Left renal pelvis (tissue), 4 donors: ENCODE data around the gene INPP5J. TPM values are rescaled to one million over a fixed set of nuclear protein-coding genes. Genes with fewer than 3 reads are reported as not detected.
"Not testable (repeated sequence)": the region's sequence is repeated elsewhere in the genome, so short reads cannot be mapped to it uniquely, and the experiment has no call there.

ENCODE experiments used
- DNase-seq, 4 donors: peaks; one replicate each; pipeline ENCODE4 v3.0.0-alpha.2; 2013; ENCODE audit warnings: low read depth in 4 of 4, low spot score in 3 of 4
- polyA plus RNA-seq, 4 donors: library from polyadenylated mRNA; unstranded; fragments of 120-200 nt; gene quantifications; one replicate each; pipeline ENCODE4 v1.2.1, GENCODE V29; 2013; ENCODE audit not compliant: insufficient read length in 4 of 4

INPP5J gene
- polyA plus RNA-seq, 4 donors = 1.9 to 6.6 (median 4.7) TPM

DNA sequence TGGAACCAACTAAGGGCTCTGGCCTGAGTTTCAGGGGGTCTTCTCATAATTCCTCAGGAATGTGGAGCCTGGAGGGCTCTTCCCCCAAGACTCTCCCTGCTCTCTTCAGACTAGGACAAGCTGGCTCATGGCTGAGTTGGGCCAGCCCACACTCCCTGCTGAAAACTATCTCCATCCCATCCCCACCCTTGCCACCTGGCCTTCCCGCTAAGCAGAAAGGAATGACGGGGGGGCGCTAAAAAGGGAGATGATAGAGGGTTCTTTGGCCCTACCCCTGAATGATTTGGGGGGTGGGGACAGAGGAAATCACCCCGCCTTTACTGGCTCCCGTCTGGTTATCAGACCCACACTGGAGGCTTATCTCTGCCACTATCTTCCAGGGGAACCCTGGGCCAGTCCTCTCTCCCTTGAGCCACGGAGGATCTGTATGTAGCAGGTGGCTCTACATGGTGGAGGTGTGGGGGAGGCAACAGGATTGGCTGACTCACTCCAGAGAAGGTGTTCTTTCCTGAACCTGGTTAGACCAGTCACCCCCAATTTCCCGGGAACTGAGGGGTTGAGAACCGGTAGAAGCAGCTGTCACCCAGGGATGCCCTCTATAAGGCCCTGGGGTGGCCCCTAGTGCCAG lies 35.9 kb upstream of the INPP5J start:
- DNase-seq = no peak

DNA sequence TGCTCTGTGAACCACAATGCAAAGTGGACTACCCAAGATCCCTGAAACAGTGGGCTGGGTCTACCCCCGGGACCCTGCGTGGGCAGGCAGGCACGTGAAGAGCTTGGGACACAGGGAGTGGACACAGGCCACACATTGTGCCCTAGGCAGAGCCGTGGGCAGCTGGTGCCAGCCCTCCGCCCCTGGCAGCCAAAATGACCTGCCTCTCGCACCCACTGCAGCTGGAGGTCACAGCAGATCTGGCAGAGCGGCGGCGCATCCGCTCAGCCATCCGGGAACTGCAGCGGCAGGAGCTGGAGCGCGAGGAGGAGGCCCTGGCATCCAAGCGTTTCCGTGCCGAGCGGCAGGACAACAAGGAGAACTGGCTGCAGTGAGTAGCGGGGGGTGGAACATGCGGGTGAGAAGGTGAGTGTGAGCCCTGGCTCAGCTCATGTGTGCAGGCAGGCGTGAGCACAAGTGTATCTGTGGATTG lies 35.0 kb upstream of the INPP5J start:
- no peak for DNase-seq

DNA sequence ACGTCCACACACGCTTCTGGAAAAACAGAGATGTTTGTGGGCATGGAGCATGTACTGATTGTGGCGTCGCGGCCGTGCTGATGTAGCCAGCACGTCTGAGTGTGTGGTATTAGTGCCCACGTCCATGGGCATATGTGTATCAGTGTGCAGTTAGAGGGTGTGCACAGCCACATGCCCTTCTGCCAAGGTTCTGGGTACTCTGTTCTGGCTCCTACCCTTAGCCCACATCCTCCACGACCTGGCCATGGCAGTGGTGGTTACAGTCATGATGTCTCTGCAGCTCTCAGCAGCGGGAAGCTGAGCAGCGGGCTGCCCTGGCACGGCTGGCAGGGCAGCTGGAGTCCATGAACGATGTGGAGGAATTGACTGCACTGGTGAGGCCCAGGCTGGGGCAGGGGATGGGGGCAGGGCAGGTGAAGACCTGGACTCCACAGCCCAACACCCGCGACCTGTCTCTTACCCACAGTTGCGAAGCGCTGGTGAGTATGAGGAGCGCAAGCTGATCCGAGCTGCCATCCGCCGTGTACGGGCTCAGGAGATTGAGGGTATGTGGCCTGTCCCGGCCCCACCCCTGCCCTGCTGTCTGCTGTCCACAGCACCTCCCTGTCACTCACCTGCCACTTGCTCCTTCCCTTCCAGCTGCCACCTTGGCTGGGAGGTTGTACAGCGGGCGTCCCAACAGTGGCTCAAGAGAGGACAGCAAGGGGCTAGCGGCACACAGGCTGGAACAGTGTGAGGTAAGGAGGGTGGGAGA lies 34.4 kb upstream of the INPP5J start:
- no peak for DNase-seq

DNA sequence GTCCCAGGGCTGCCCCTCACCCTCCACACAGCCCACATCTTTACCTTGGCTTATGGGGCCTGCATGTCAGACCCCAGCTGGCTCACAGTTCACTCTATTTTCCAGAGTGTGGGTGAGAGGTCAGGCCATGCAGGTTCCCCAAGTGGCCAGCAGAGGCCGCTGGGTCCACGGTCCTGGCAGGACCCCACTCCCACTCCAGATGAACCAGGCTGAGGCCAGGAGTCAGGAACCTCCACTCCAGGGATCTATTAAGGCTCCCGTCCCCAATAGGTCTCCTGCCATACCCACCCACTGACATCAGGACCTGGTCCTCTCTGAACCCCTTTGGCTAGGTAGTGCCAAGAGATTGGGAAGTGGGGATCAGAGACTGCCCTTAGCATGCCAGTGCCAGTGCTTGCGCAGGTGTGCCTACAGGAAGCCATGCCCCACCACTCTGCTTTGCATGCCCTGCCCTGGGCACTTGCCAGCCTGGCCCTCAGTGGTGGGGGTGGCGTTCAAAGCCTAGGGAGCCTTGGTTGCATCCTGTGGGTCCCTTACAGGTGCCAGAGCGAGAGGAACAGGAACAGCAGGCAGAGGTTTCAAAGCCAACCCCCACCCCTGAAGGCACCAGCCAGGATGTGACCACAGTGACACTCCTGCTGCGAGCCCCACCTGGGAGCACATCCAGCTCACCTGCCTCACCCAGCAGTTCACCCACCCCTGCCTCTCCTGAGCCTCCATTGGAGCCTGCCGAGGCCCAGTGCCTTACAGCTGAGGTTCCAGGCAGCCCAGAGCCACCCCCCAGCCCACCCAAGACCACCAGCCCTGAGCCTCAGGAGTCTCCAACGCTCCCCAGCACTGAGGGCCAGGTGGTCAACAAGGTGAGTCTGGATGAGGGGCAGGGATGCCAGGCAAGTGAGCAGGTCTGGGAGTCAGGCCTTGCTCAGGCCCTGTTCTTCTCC lies 33.3 kb upstream of the INPP5J start:
- DNase-seq = no peak

DNA sequence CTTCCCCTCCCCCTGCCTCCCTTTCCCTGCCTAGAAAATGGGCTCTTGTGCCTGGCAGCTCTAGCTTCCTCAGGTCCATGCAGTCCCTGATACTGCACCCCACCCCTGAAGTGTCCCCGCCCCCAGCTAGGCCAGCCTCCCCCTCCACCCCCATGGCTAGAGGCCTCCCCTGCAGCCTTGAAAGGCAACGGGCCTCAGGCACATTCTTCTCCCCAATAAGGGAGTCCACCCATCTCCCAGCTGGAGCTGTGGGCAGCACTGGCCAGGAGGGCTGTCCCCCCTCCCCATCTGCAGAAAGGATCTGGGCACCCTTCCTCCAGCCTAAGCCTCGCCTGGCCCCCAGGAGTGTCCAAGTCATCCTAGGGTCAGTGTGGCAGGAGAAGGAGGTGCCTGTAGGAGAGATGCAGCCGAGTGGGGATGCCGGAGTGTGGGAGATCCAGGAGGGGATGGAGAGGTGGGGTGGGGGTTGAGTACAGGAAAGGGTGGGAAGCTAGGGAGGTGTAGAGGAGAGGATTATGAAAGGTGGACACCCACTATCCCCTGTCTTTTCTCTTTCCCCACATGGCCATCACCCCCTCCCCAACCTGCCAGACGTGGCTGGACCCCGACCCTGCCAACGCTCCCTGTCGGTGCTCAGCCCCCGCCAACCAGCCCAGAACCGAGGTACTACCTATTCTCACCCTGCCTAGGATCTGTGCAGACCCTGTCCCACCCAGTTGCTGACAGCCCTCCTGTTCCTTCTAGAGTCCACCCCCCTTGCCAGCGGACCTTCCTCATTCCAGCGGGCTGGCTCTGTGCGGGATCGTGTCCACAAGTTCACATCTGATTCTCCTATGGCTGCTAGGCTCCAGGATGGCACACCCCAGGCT lies 32.3 kb upstream of the INPP5J start:
- no peak for DNase-seq

DNA sequence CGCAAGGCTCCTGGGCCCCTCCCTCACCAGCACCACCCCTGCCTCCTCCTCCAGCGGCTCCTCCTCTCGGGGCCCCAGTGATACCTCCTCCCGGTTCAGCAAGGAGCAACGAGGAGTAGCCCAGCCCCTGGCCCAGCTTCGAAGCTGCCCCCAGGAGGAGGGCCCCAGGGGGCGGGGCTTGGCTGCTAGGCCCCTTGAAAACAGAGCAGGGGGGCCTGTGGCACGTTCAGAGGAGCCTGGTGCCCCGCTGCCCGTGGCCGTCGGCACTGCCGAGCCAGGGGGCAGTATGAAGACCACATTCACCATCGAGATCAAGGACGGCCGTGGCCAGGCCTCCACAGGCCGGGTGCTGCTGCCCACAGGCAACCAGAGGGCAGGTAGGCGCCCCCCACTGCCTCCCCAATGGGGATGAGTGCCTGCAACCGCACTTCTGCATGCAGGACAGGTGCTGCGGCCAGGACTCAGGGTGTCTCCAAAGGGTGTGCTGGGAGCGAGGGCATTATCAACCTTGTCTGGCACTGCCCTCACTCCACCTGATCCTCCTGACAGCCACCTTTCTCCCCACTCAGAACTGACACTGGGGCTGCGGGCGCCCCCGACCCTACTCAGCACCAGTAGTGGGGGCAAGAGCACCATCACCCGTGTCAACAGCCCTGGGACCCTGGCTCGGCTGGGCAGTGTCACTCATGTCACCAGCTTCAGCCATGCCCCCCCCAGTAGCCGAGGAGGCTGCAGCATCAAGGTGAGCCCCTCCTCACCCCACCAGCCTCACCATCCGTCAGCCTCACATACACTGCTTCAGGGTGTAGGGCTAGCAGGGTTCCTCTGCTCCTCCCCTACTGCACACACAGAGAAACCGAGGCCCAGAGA lies 31.4 kb upstream of the INPP5J start:
- no peak for DNase-seq

DNA sequence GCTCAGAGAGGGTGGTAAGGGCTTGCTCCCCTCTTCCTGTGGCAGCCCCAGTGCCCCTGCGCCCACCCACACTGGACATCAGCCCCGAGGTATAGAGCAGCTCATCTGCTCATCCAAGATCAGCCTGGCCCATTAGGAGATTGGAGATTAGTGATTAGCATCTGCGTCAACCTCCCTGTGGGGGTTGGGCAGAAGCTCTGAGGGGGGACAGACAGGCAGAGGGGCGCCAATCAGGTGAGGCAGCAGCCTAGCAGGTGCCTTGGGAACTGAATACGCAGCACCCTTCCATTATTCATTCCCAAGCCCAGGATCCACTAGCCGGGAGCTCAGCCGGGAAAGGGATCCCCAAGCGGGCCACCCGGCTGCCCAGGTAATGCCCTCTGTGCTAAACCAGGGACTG lies 30.6 kb upstream of the INPP5J start:
- no peak for DNase-seq

DNA sequence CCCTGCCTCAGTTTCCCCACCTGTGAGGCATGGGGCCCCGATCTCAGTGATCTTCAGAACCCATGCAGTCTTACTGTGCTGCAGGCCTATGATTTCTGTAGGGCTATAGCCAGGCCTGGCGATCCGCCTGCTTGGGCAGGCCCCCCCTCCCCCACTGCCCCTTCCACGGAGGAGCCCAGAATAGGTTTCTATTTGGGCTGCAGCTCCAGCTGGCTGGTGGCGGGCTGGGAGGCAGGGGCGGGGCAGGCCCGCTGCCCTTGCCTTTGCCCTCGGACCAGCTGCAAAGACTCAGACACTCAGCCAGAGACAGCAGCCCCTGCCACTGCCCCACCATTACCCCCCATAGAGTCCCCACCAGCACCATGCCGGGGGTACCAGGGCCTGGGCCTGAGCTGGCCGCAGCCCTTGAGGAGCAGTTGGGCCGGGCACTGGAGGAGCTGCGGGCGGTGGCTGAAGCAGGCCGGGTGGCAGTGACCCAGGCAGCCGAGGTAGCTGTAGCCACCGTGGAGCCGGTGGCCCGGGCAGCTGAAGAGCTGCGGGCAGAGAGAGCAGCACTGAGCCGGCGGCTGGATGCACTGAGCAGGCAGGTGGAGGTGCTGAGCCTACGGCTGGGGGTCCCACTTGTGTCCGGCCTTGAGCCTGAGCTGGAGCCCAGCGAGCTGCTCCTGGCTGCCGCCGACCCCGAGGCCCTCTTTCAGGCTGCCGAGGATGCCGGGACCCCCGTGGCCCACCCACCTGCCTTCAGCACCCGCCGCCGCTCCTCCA lies 29.5 kb upstream of the INPP5J start:
- no peak for DNase-seq

DNA sequence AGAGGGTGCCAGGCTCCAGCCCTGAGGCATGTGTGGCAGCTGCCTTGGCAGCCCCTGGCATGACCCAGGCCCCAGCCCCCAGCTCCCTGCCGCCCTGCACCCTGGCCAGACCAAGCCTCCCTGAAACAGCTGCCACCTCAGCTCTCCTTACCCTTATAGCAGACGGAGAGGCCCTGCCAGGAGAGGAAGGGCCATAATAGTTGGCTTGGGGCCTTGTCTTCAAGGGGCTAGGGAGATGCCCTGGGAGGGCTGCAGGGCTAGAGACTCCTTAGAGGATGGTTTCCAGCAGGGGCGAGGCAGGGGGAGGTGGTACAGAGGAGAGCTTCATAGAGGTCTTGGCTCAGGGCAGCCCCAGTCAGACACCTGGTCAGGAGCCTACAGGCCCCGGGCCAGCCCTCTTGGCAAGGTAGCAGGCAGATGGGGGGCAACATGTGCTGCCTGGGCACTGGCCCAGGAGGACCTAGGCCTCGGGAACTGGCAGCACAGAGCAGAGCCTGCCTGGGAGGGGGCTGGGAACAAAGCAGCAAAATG lies 28.7 kb upstream of the INPP5J start:
- no peak for DNase-seq

DNA sequence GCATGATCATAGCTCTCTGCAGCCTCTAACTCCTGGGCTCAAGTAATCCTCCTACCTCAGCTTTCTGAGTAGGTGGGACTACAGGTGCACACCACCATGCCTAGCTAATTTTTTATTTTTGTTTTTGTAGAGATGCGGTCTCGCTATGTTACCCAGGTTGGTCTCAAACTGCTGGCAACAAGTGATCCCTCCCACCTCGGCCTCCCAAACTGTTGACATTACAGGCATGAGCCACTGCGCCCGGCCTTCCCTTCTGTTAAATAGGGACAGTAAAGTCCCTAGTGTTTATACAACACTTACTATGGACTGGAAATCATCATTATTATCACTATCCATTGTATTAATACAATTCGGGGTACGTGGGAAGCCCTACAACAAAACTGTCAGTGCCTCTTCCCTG lies 28.0 kb upstream of the INPP5J start:
- no peak for DNase-seq

DNA sequence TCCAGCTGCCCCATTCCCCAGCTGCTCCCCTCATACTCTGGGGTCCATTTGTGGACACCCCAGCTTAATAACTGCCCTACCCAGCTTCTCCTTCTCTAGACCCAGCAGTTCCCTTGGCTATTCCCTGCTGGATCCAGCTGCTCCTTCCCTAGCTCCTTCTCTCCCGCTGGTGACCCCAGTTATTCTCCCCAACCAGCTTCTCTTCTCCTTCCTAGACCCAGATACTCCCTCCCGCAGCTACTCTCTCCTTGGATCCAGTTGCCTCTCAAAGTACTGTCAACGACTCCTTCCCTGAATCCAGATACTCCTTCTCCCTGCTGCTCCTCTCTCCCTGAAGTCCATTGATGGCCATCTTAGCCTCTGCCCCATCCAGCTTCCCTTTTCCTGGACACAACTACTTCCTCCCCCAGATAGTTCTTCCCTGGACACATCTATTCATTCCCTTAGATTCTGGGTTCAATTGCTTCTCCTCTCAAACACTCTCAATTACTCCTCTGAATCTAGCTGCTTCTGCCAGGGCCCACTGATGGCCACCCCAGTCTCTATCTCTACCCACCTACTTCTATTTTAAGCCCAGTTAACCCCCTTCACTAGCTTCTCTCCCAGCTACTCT lies 27.0 kb upstream of the INPP5J start:
- DNase-seq = no peak

DNA sequence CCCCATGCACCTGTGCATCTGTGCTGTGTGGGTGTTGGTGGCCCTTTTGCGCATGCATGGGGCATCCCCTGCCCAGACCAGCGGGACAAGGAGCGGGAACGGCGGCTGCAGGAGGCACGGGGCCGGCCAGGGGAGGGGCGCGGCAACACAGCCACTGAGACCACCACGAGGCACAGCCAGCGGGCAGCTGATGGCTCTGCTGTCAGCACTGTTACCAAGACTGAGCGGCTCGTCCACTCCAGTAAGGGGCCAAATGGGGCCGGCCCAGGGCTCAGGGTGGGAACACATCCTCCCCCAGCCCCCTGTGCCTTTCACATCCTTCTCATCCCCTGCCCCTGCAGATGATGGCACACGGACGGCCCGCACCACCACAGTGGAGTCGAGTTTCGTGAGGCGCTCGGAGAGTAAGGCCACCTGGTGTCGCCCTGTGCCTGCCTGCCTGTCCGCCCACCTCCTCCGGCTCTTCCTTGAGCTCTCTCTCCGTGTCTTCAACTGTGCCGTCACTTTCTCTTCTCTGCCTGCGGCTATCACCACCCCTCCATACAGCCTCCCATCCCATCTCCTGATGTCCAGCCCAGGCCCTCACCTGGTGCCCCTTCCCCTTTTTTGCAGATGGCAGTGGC lies 26.0 kb upstream of the INPP5J start:
- DNase-seq = no peak

DNA sequence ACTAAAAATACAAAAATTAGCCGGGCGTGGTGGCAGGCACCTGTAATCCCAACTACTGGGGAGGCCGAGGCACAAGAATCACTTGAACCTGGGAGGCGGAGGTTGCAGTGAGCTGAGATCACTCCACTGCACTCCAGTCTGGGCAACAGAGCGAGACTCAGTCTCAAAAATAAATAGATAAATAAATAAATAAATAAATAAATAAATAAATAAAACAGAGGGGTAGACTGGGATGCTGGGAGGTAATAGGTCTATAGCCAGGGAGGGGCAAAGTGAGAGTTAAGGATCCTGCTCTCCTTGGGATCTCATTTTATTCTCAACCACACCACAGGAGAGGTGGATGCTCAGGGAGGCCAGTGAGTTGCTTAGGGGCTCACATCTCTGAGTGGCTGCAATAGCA lies 25.2 kb upstream of the INPP5J start:
- not testable (repeated sequence) for DNase-seq

DNA sequence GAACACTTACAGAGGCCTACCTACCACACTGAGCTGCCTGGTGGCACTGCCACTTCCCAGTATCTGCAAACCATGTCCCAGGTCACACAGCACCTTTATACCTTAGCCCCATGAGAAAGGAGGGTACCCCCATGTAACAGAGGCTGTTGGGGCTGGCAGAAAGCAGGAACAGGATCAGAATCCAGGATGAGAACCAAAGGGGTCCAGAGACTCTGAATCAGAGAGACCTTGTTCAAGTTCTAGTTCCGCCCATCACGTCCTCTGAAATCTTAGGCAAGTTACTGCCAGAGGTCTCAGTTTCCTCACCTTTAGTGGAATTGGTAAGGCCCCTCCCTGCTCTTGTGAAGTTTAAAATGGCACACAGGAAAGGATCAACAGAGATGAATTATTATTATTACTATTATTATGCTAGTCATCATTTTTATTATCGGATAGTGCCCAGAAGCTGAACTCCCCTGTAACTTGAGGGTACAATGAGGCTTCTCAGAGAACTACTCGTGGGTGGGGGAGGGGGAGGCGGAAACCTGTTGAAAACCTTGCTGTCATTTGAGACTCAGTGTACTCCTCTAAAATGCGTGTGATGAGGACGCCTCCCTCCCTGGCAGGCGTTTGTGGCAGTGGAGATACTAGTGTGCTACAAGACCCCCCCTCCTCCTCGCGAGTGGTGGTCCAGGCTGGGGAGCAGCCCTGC lies 24.7 kb upstream of the INPP5J start:
- DNase-seq = no peak

DNA sequence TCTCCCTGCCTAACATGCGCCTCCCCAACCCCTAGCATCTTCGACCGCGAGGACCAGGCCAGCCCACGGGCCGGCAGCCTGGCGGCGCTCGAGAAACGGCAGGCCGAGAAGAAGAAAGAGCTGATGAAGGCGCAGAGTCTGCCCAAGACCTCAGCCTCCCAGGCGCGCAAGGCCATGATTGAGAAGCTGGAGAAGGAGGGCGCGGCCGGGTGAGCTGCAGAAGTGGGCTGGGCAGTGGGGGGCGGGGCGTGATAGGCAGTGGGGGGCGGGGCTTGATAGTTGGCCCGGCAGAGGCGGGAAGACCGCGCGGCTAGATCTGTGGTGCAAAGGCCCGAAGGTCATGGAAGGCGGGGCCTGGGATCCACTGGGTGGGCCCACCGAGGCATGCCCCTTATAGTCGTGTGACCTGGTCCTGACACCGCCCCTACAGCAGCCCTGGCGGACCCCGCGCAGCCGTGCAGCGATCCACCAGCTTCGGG lies 24.1 kb upstream of the INPP5J start:
- no peak for DNase-seq

DNA sequence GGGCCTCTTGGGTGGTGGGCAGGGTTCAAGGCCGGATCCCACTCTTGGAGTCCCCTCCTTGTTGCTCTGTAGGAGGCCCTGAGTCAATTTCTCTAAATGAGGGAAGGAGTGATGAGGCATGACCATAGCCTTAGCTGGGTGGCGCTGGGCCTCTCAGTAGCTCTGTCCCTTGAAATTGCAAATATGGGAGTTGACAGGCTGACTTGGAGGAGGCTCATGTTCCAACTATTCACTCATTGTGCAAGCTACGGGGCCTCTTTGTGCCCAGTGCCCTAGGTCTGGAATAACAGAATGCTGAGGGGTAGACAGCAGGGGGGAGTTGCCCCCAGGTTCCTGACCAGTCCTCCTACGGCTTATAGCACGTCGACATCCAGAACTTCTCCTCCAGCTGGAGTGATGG lies 23.4 kb upstream of the INPP5J start:
- no peak for DNase-seq
